ENCODE results near the gene ZFAND4. TPM values are rescaled to one million over a fixed set of nuclear protein-coding genes. Genes with fewer than 3 reads are reported as not detected.
A peak's percentile ranks its signal among the peaks of the same experiment; 100 is the strongest.
"Not testable (repeated sequence)": the region's sequence is repeated elsewhere in the genome, so short reads cannot be mapped to it uniquely, and the experiment has no call there.

ZFAND4 gene
- total RNA-seq, 4 donors from 2014 or later = 10.4 to 33.0 (median 16.2) TPM

DNA sequence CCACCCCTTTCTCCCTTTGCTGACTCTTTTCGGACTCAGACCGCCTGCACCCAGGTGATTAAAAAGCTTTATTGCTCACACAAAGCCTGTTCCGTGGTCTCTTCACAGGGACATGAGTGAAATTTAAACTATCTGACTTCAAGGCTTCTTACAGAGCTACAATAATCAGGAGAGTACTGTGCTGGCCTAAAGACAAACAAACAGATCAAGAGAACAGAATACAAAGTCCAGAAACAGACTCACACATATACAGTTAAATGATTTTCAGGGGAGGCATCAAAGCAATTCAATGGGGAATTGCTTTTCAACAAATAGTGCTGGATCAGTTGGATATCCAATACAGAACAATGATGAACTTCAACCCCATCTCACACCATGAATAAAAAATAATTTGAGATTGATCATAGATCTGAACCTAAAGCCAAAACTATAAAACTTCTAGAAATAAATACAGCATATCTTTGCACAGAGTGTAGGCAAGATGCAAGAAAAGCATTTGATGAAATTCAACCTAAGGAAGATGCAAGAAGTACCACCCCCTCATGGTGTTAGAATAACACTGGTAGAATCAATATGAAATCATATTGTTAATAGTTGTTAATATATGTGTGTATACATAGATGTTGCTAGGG, 96.5 kb downstream of the ZFAND4 start:
- H3K4me3 ChIP-seq = no peak overlapping the region
- TF ChIP-seq, protein P1, sequence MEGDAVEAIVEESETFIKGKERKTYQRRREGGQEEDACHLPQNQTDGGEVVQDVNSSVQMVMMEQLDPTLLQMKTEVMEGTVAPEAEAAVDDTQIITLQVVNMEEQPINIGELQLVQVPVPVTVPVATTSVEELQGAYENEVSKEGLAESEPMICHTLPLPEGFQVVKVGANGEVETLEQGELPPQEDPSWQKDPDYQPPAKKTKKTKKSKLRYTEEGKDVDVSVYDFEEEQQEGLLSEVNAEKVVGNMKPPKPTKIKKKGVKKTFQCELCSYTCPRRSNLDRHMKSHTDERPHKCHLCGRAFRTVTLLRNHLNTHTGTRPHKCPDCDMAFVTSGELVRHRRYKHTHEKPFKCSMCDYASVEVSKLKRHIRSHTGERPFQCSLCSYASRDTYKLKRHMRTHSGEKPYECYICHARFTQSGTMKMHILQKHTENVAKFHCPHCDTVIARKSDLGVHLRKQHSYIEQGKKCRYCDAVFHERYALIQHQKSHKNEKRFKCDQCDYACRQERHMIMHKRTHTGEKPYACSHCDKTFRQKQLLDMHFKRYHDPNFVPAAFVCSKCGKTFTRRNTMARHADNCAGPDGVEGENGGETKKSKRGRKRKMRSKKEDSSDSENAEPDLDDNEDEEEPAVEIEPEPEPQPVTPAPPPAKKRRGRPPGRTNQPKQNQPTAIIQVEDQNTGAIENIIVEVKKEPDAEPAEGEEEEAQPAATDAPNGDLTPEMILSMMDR (IDR thresholded peaks at IDR 0.05) = no peak
- no peak for TF ChIP-seq POLR2A (IDR thresholded peaks at IDR 0.05)
- no peaks in the 10 kb centered on the region for H3K9me3 ChIP-seq
- no peak for DNase-seq
- no peaks in the 10 kb centered on the region for H3K27me3 ChIP-seq
- H3K36me3 ChIP-seq = no peaks in the 10 kb centered on the region
- peak overlapping the region in 1 of 4 donors; percentile 42 for H3K27ac ChIP-seq
- H3K4me1 ChIP-seq = peaks cover 0 to 3% (median under 1%) of the 10 kb centered on the region in 4 donors

DNA sequence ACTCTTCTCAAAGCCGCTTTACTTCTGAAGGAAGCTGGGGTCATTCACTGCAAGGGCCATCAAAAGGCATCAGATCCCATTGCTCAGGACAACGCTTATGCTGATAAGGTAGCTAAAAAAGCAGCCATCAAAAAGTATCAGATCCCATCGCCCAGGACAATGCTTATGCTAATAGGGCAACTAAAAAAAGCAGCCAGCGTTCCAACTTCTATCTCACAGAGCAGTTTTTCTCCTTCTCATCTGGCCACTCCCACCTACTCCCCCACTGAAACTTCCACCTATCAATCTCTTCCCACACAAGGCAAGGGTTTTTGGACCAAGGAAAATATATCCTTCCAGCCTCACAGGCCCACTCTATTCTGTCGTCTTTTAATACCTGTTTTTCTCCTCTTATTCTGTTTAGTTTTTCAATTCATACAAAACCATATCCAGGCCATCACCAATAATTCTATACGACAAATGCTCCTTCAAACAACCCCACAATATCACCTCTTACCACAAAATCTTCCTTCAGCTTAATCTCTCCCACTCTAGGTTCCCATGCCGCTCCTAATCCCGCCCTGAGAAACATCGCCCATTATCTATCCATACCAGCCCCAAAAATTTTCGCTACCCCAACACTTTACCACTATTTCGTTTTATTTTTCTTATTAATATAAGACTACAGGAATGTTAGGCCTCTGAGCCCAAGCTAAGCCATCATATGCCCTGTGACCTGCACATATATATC, 97.4 kb downstream of the ZFAND4 start:
- H3K27ac ChIP-seq = peak overlapping the region in 1 of 4 donors; percentile 42
- not testable (repeated sequence) for H3K9me3 ChIP-seq, H3K27me3 ChIP-seq, DNase-seq, H3K36me3 ChIP-seq, H3K4me3 ChIP-seq, H3K4me1 ChIP-seq

- no peak overlapping the region for H3K4me3 ChIP-seq
- no peaks in the 10 kb centered on the region for H3K36me3 ChIP-seq
- no peak overlapping the region for H3K27ac ChIP-seq
- no peak for DNase-seq
- TF ChIP-seq, protein P1 (IDR thresholded peaks at IDR 0.05) = no peak
- no peak for TF ChIP-seq POLR2A (IDR thresholded peaks at IDR 0.05)
- no peaks in the 10 kb centered on the region for H3K27me3 ChIP-seq
- no peaks in the 10 kb centered on the region for H3K9me3 ChIP-seq
- no peaks in the 10 kb centered on the region for H3K4me1 ChIP-seq
Observed at GRCh38 chr10:45569471-45569870, 103.1 kb downstream of the ZFAND4 start.

GRCh38 chr10:45566415-45566814, 106.2 kb downstream of the ZFAND4 start:
- Histone ChIP-seq H3K27ac (no peak overlapping the region), H3K27me3 (no peaks in the 10 kb centered on the region), H3K4me1 (no peaks in the 10 kb centered on the region), H3K9me3 (no peaks in the 10 kb centered on the region), H3K4me3 (no peak overlapping the region), H3K36me3 (no peaks in the 10 kb centered on the region)
- no peak for DNase-seq
- TF ChIP-seq, protein P1 (IDR thresholded peaks at IDR 0.05) = no peak
- no peak for TF ChIP-seq POLR2A (IDR thresholded peaks at IDR 0.05)

Other genes with a start within 250 kb of the ZFAND4 start
- 10 to 100 TPM; 40.3 to 70.6 (median 57.7) TPM for gene WASHC2C, start 54.5 kb upstream of the ZFAND4 start, total RNA-seq
- gene AGAP4, start 174.7 kb upstream of the ZFAND4 start, total RNA-seq = 10 to 100 TPM; 17.0 to 59.4 (median 47.4) TPM